CD14-positive monocyte (primary cell): ENCODE data around the gene PER2. TPM values are rescaled to one million over a fixed set of nuclear protein-coding genes. Genes with fewer than 3 reads are reported as not detected.

ENCODE experiments used
- DNase-seq, 3 donors: peaks; one replicate each; pipeline ENCODE4 v3.0.0-alpha.2; 2011 to 2022
- H2AFZ ChIP-seq: 2 replicates; pipeline ENCODE4 v1.6.0; 2012; ENCODE audit warnings: mild to moderate bottlenecking, low read depth, low read length, inconsistent platforms; ENCODE audit not compliant: insufficient read depth, poor library complexity, severe bottlenecking
- H3K27ac ChIP-seq, 2 donors: 1 replicate in 1 of 2; 2 replicates in 1 of 2; pipeline ENCODE4 v1.5.1; 2012 to 2013; ENCODE audit warnings: low read length in 2 of 2, control low read depth in 1 of 2, inconsistent platforms in 1 of 2, low read depth in 1 of 2, mild to moderate bottlenecking in 1 of 2
- H3K27me3 ChIP-seq, 2 donors: one replicate each; pipeline versions ENCODE4 v1.6.0 to v1.6.1; 2011 to 2013; ENCODE audit warnings: low read length in 2 of 2; ENCODE audit not compliant: control insufficient read depth in 2 of 2, insufficient read depth in 2 of 2
- H3K36me3 ChIP-seq, 2 donors: replicated peaks in 1 of 2; 1 replicate in 1 of 2; 2 replicates in 1 of 2; pipeline versions ENCODE4 v1.5.1 to v1.6.1; 2012 to 2013; ENCODE audit warnings: low read length in 2 of 2, control low read depth in 1 of 2, inconsistent platforms in 1 of 2, mild to moderate bottlenecking in 1 of 2; ENCODE audit not compliant: insufficient read depth in 2 of 2, control insufficient read depth in 1 of 2
- H3K4me1 ChIP-seq, 2 donors: 1 replicate in 1 of 2; 2 replicates in 1 of 2; pipeline versions ENCODE4 v1.5.1 to v1.6.1; 2012 to 2013; ENCODE audit warnings: low read length in 2 of 2, control low read depth in 1 of 2, inconsistent platforms in 1 of 2, mild to moderate bottlenecking in 1 of 2, moderate library complexity in 1 of 2; ENCODE audit not compliant: insufficient read depth in 2 of 2, control insufficient read depth in 1 of 2
- H3K4me2 ChIP-seq: replicated peaks from 2 replicates; pipeline ENCODE3; 2012; ENCODE audit warnings: low read length, moderate library complexity, mild to moderate bottlenecking; ENCODE audit not compliant: poor library complexity, severe bottlenecking; ENCODE audit errors: extremely low read depth
- H3K4me3 ChIP-seq, 3 experiments: fragments of 200-600 bp in 1 of 3; sonication (generic) in 1 of 3; replicated peaks in 1 of 3; 1 replicate in 2 of 3; 2 replicates in 1 of 3; pipeline ENCODE4 v1.5.1; 2011 to 2013; ENCODE audit warnings: low read length in 3 of 3, mild to moderate bottlenecking in 3 of 3, control low read depth in 2 of 3, low read depth in 2 of 3, inconsistent platforms in 1 of 3, moderate library complexity in 1 of 3
- H3K79me2 ChIP-seq: 2 replicates; pipeline ENCODE4 v1.6.0; 2012; ENCODE audit warnings: mild to moderate bottlenecking, control low read depth, inconsistent platforms, low read length, moderate library complexity; ENCODE audit not compliant: insufficient read depth
- H3K9ac ChIP-seq: 2 replicates; pipeline ENCODE4 v1.6.0; 2017; ENCODE audit warnings: low read length, mild to moderate bottlenecking; ENCODE audit not compliant: insufficient read depth, poor library complexity, severe bottlenecking
- H3K9me3 ChIP-seq, 2 donors: replicated peaks in 1 of 2; 1 replicate in 1 of 2; 2 replicates in 1 of 2; pipeline versions ENCODE4 v1.5.1 to v1.6.1; 2012 to 2013; ENCODE audit warnings: low read length in 2 of 2, control low read depth in 1 of 2; ENCODE audit not compliant: control insufficient read depth in 1 of 2, insufficient read depth in 1 of 2
- H4K20me1 ChIP-seq: 2 replicates; pipeline ENCODE4 v1.6.0; 2012; ENCODE audit warnings: mild to moderate bottlenecking, low read length, control low read depth, moderate library complexity; ENCODE audit not compliant: insufficient read depth
- H3K27ac Mint-ChIP-seq, 7 donors: one replicate each; pipeline ENCODE4 v1.8.0; 2020; ENCODE audit warnings: mild to moderate bottlenecking in 7 of 7, mixed read lengths in 7 of 7, moderate library complexity in 6 of 7, inconsistent platforms in 2 of 7
- H3K27me3 Mint-ChIP-seq, 3 donors: one replicate each; pipeline ENCODE4 v1.8.0; 2021 to 2022; ENCODE audit warnings: low read depth in 3 of 3, mild to moderate bottlenecking in 3 of 3, mixed read lengths in 3 of 3, moderate library complexity in 3 of 3, inconsistent platforms in 1 of 3
- H3K36me3 Mint-ChIP-seq, 2 donors: one replicate each; pipeline ENCODE4 v1.8.0; 2020; ENCODE audit warnings: mixed read lengths in 2 of 2, inconsistent platforms in 1 of 2, mild to moderate bottlenecking in 1 of 2
- H3K4me1 Mint-ChIP-seq: one replicate; pipeline ENCODE4 v1.8.0; 2020; ENCODE audit warnings: mild to moderate bottlenecking, mixed read lengths
- H3K4me3 Mint-ChIP-seq, 2 donors: one replicate each; pipeline ENCODE4 v1.8.0; 2020; ENCODE audit warnings: mild to moderate bottlenecking in 2 of 2, mixed read lengths in 2 of 2, moderate library complexity in 1 of 2
- H3K9me3 Mint-ChIP-seq, 7 donors: one replicate each; pipeline ENCODE4 v1.8.0; 2020 to 2022; ENCODE audit warnings: mixed read lengths in 7 of 7, mild to moderate bottlenecking in 6 of 7, moderate library complexity in 6 of 7, inconsistent platforms in 2 of 7
- WGBS: methylation state at CpG from one replicate; pipeline ENCODE4 v1.1.5; 2013; ENCODE audit warnings: missing lambda C conversion rate; ENCODE audit not compliant: insufficient coverage; 5-methylcytosine and 5-hydroxymethylcytosine counted together
- intact Hi-C, 2 donors: fragments of 100-400 bp; cut with micrococcal nuclease; formaldehyde crosslinking; loops; one replicate each; pipeline versions ENCODE4 v1.15.0 to v1.15.1; 2023
- polyA plus RNA-seq, 3 donors: library from polyadenylated mRNA; depleted of rRNA in 1 of 3; unstranded in 2 of 3; stranded (reverse) in 1 of 3; fragments of 300-500 nt in 2 of 3; fragments of >200 nt in 1 of 3; fragmentation: Illumina TruSeq in 2 of 3; gene quantifications; 1 replicate in 2 of 3; 2 replicates in 1 of 3; pipeline ENCODE4 v1.2.3, GENCODE V29; 2012 to 2021
- TF ChIP-seq, protein P1 (sequence below): fragments of 200-600 bp; IDR thresholded peaks from one replicate; pipeline ENCODE4 v1.8.0; 2022; ENCODE audit warnings: antibody characterized with exemption, mild to moderate bottlenecking

The PER2 gene
- polyA plus RNA-seq, 3 donors: 1.6 to 5.6 (median 3.1) TPM

DNA sequence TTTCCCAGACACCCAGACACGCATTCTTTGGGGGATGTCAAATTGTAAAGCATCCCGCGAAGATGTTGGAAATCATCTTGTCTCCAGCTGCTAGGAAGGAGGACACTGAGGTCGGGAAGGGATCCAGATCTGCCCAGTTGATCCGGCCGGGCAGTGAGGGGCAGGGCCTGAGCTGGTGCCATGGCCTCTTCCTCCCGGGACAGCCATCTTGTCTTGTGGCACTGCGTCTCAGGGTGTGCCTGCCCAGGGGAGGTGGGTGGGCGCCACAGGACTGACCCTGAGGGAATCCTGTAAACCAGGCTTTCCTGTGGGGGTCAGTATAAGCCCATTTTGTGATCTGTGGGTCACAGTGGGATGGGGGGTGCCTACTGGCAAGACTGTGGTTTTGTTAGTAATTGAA lies 42.0 kb upstream of the PER2 start:
- no peak overlapping the region for H3K9ac ChIP-seq
- Mint-ChIP-seq H3K9me3 (peaks cover 0 to 2% (median 0%) of the 10 kb centered on the region in 7 donors), H3K27ac (no peak overlapping the region), H3K4me1 (no peaks in the 10 kb centered on the region), H3K4me3 (no peak overlapping the region), H3K36me3 (peaks cover 31 to 32% of the 10 kb centered on the region in 2 donors), H3K27me3 (no peaks in the 10 kb centered on the region)
- 96% methylated on average over 9 of the region's 9 CpGs for WGBS
- no peak overlapping the region for H3K4me3 ChIP-seq
- intact Hi-C loops: no loop called here
- H2AFZ ChIP-seq: no peak overlapping the region
- no peak overlapping the region for H3K4me2 ChIP-seq
- H3K79me2 ChIP-seq: no peaks in the 10 kb centered on the region
- H3K36me3 ChIP-seq: peaks cover 0 to 25% of the 10 kb centered on the region in 2 donors
- H3K27ac ChIP-seq: no peak overlapping the region
- no peaks in the 10 kb centered on the region for H3K4me1 ChIP-seq
- TF ChIP-seq, protein P1, sequence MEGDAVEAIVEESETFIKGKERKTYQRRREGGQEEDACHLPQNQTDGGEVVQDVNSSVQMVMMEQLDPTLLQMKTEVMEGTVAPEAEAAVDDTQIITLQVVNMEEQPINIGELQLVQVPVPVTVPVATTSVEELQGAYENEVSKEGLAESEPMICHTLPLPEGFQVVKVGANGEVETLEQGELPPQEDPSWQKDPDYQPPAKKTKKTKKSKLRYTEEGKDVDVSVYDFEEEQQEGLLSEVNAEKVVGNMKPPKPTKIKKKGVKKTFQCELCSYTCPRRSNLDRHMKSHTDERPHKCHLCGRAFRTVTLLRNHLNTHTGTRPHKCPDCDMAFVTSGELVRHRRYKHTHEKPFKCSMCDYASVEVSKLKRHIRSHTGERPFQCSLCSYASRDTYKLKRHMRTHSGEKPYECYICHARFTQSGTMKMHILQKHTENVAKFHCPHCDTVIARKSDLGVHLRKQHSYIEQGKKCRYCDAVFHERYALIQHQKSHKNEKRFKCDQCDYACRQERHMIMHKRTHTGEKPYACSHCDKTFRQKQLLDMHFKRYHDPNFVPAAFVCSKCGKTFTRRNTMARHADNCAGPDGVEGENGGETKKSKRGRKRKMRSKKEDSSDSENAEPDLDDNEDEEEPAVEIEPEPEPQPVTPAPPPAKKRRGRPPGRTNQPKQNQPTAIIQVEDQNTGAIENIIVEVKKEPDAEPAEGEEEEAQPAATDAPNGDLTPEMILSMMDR: no peak
- H3K9me3 ChIP-seq: no peaks in the 10 kb centered on the region
- no peaks in the 10 kb centered on the region for H3K27me3 ChIP-seq
- DNase-seq: no peak
- H4K20me1 ChIP-seq: no peaks in the 10 kb centered on the region

DNA sequence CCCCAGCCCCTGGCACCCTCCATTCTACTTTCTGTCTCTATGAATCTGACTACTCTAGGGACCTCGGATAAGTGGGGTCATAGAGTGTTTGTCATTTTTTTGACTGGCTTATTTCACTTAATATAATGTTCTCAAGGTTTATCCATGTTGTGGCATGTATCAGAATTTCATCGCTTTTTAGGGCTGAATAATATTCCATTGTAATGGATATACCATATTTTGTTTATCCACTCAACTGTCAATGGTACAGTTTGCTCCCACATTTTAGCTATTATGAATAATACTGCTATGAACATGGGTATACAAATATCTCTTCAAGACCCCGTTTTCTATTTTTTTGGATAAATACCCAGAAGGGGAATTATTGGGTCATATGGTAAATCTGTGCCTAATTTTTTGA lies 39.3 kb upstream of the PER2 start:
- intact Hi-C loops: no loop called here
- no peaks in the 10 kb centered on the region for H3K27me3 ChIP-seq
- H4K20me1 ChIP-seq: no peaks in the 10 kb centered on the region
- no CpG with 5 or more reads among the region's 3 CpGs for WGBS
- TF ChIP-seq, protein P1: no peak
- no peaks in the 10 kb centered on the region for H3K79me2 ChIP-seq
- H2AFZ ChIP-seq: no peak overlapping the region
- no peak overlapping the region for H3K4me2 ChIP-seq
- no peaks in the 10 kb centered on the region for H3K27me3 Mint-ChIP-seq
- no peaks in the 10 kb centered on the region for H3K4me1 Mint-ChIP-seq
- H3K27ac ChIP-seq: no peak overlapping the region
- no peak overlapping the region for H3K27ac Mint-ChIP-seq
- no peak overlapping the region for H3K4me3 ChIP-seq
- no peaks in the 10 kb centered on the region for H3K4me1 ChIP-seq
- H3K36me3 ChIP-seq: peaks cover 0 to 14% of the 10 kb centered on the region in 2 donors
- peaks cover 0 to 2% (median 0%) of the 10 kb centered on the region in 7 donors for H3K9me3 Mint-ChIP-seq
- H3K9me3 ChIP-seq: no peaks in the 10 kb centered on the region
- H3K4me3 Mint-ChIP-seq: no peak overlapping the region
- no peak for DNase-seq
- peaks cover 22 to 28% of the 10 kb centered on the region in 2 donors for H3K36me3 Mint-ChIP-seq
- H3K9ac ChIP-seq: no peak overlapping the region
